IPS-18c (cell line): Measurements from ENCODE around the gene WDR33.

ENCODE experiments used
- H3K4me3 ChIP-seq: 2 replicates; pipeline ENCODE4 v1.7.0; 2013; ENCODE audit warnings: low read depth, mild to moderate bottlenecking, low read length, moderate library complexity; ENCODE audit not compliant: insufficient read depth
- H3K9me3 ChIP-seq: one replicate; pipeline ENCODE4 v1.6.1; 2013; ENCODE audit warnings: mild to moderate bottlenecking, low read length, moderate library complexity; ENCODE audit not compliant: control insufficient read depth, insufficient read depth

Gene WDR33

DNA sequence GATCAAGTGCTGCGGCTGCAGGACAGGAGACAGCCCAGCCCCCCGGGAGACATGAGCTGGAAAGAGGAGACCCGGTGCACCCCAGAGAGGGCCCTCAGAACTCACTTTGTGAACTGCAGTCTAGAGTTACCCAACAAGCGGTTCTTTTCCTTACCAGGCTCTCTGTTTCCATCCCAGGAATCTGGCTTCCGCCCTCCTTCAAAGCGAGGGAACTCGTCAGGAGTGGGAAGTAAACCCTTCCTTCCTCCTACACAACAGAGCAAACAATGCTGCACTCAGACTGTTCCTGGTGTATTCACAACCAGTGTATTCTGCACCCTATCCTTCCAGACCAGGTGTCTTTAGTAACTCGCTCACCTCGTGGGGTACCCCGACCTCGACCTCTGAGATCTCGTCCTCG is 101.6 kb downstream of the WDR33 start:
- Histone ChIP-seq H3K4me3 (no peak overlapping the region), H3K9me3 (no peaks in the 10 kb centered on the region)

GRCh38 chr2:127707890-127708648 is 102.9 kb downstream of the WDR33 start:
- no peak overlapping the region for H3K4me3 ChIP-seq

GRCh38 chr2:127706215-127706990 is 104.6 kb downstream of the WDR33 start:
- no peaks in the 10 kb centered on the region for H3K9me3 ChIP-seq
- no peak overlapping the region for H3K4me3 ChIP-seq

More at GRCh38 chr2:127707890-127708648, 102.9 kb downstream of the WDR33 start:
- no peaks in the 10 kb centered on the region for H3K9me3 ChIP-seq

DNA sequence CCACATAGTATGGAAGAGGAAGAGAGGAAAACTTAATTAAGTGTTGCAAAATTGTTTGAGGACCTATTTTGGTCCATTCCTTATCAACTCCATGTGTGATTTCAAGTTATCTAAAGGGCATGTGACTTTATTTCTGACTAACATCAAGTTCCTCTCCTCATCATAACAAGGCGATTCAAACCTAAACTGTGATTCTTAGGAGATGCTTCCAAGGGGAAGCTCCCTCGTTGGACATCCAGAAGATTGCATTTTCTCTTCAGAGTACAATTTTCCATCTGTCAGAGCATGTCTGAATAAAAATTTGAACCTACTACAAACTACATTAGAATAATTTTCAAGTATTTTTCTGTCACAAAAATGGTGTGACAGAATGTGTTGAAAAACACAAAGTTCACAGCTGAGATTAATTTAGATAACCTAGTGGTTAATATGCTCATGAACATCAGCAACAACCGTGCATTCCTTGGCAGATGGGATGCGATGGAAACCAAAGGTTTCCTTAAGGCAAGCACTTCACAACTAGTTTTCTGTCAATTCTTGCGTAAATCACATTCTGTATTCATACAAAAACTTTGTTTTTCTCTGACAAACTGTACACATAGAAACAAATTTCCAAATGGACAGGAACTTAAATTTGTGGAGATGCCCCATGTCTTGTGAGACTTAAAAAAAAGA is 105.4 kb downstream of the WDR33 start:
- no peaks in the 10 kb centered on the region for H3K9me3 ChIP-seq
- H3K4me3 ChIP-seq = no peak overlapping the region

DNA sequence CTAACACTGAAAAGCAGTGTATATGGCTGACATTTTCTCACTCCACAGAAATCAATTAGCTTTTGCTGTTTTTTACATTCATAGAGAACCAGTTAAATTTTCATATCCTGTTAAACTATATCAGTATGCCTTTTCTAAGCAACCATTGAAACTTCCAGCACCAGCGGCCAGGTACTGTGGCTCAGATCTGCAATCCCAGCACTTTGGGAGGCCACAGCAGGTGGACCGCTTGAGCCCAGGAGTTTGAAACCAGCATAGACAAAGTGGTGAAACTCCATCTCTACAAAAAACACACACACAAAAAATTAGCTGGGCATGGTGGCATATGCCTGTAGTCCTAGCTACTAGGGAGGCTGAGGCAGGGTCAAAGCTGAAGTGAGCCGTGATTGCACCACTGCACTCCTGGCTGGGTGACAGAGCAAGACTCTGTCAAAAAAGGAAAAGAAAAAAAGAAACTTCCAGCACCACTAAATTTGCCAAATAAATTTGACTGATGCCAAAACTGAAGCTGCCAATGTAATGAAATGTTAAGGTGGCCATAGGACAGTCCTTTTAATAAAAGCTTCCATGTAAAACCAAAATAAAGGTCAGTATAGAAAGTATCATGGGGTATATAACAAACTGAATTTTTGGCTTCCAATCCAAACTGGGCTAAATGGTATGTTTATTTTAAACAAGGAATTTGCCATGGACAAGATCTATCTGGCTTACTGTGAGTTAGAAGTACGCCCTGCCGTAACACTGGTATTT is 106.2 kb downstream of the WDR33 start:
- H3K4me3 ChIP-seq = no peak overlapping the region
- H3K9me3 ChIP-seq = no peaks in the 10 kb centered on the region

GRCh38 chr2:127703282-127703681 is 107.7 kb downstream of the WDR33 start:
- no peak overlapping the region for H3K4me3 ChIP-seq
- H3K9me3 ChIP-seq = no peaks in the 10 kb centered on the region

- Histone ChIP-seq H3K4me3 (peak overlapping the region; percentile 86), H3K9me3 (no peaks in the 10 kb centered on the region)
Measured at GRCh38 chr2:127702395-127703009, 108.5 kb downstream of the WDR33 start.

GRCh38 chr2:127701651-127702394 is 109.1 kb downstream of the WDR33 start:
- no peaks in the 10 kb centered on the region for H3K9me3 ChIP-seq
- peak overlapping the region; percentile 86 for H3K4me3 ChIP-seq

DNA sequence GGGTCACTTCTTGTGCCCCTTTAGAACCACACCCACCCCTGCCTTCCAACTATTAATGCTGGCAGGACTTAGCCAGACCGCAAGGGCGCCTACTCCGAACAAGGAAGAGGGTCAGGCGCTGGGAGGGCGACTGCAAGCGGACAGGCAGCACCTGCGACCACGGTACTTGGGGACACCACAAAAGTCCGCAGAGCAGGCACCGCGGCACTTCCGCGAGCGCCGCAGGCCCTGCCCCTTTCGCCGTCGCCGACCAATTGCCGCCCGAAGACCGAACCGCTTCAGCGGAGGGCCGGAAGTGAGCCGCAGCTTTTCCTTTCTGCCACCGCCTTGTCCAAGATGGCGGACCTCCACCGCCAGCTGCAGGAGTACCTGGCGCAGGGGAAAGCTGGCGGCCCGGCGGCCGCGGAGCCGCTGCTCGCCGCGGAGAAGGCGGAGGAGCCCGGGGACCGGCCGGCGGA is 109.7 kb downstream of the WDR33 start, which contains the start of gene SFT2D3:
TSS of gene SFT2D3 (plus strand) at position 305 of the 458 bp plus-strand sequence. CDS start at position 337, 32 bp downstream.
- H3K4me3 ChIP-seq = peak within 1 kb of the TSS; percentile 86
- no peaks in the 10 kb centered on the region for H3K9me3 ChIP-seq

DNA sequence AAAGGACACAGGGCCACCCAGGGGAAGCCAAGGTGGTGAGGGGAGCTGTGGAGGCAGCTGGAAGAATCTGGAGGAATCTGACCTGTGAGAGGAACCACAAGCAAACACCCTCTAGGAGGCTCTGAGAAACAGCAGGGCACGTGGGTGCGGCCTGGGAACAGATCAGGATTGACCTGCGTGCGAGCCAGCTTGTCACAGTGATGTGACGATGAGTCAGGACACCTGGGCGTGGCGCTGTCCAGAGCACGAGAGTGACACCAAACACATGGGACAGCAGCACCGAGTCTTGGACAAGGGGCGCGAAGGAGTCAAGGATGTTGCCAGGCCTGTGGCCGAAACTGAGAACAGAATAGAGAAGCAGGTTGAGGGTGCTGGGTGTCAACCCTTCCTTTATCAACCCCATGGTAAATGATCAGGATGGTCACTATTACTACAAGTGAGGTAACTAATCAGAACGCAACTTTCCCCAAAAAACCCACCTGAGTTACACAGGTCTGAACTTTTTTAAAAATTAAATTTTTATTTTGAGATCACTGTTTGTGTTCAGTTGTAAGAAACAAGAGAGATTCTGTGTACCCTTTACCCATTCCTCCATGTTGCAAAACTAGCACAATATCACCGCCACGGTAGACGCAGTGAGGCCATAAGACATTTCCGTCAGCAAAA is 110.3 kb downstream of the WDR33 start:
- no peaks in the 10 kb centered on the region for H3K9me3 ChIP-seq

DNA sequence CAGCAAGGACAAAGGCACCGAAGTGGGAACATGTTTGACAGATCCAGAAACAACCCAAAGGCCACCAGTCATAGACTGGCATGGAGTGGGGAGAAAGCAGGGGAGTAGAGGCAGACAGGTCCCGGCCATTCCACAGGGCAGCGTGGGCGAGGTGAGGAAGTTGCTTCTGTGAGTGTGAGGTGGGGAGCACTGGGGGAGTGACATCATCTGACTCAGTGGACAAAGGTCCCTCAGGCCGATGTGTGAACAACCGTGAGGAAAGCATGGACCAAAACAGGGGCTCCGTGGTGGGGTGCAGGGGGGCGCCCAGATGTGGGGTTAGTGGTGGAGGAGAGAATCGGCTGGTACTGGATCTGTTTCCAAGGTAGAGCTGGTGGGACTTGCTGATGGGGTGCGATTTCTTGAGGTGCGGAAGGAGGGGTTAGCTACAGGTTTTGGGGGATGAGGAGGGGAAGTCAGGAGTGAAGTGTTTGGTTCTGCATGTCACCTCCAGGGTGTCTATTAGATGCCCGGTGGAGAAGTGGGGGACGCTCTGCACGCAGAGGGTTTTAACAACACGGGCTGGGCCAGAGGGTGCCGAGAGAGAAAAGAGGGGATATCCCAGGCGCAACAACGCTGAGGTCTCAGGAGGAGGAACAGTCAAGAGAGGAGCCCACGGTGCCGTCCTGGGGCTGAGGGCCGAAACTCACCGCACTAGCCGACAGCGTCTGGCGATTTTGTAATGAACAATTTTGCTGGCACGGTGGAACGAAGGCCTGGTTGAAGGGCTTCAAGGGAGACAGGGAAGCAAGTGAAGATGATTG is 112.2 kb downstream of the WDR33 start:
- Histone ChIP-seq H3K4me3 (no peak overlapping the region), H3K9me3 (no peaks in the 10 kb centered on the region)

More for the DNA sequence above, 110.3 kb downstream of the WDR33 start:
- H3K4me3 ChIP-seq = peak overlapping the region; percentile 86

GRCh38 chr2:127697482-127698180 is 113.3 kb downstream of the WDR33 start:
- H3K9me3 ChIP-seq = no peaks in the 10 kb centered on the region
- no peak overlapping the region for H3K4me3 ChIP-seq

DNA sequence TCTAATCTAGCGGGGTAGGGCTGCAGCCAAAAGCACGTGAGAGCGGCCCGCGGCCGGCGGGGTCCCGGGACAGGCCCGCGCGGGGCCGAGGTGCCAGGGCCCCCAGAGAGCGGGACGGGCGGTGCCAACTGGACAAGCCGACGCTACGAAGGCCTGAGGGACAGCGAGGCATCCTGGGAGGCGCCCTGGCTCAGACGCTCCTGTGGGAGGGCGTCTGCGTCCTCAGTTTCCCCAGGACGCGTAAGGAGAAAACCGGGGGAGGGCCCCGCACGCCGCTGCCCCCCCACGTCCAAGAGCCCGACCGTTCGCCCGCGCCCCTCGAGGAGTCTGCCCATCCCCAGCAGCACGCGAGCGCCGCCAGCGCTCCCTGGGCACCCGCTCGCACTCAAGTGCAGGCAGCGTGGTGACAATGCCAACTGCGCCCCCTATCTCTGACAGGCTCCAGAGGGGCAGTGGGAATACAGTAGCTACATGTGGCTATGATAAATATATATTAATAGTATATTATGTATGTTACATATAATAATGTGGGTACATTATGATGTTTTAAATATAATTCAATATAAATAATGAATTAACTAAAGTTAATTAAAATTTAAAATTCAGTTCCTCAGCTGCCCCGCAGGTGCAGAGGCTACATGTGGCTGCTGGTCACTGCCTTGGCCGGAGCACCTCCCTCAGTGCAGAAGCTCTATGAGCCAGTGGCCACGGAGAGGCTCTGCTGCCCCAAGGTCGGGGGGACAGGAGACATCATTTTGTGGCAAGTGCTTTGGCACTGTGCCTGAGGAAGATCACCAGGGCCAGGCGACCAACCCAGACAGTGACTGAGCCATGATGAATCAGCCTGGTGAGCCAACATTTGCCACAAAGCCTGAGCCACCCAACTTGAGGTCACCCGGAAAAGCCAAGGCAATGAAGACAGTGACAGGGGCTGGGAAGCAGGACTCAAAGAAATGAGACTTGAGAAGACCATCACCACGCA is 115.2 kb downstream of the WDR33 start:
- Histone ChIP-seq H3K9me3 (peaks cover 3% of the 10 kb centered on the region), H3K4me3 (peak overlapping the region; percentile 36)
